K562 (cell line): Measurements from ENCODE around the gene DDC. TPM values are rescaled to one million over a fixed set of nuclear protein-coding genes. Genes with fewer than 3 reads are reported as not detected.

Source experiments
- ATAC-seq: fragments of 200-7000 bp; cut with Tn5 transposase; 3 replicates; pipeline ENCODE4 v1.9.1; 2020; ENCODE audit warnings: moderate library complexity
- BruUV-seq: library from RNA; stranded (reverse); fragments of 400-500 nt; replicated peaks from 2 replicates; lab custom pipeline; 2021; lab: Mats Ljungman, UMichigan
- CTCF ChIA-PET: fragments of 300-600 bp; formaldehyde crosslinking; extraction: SDS; loops from one replicate; lab custom pipeline; 2021; ENCODE audit warnings: low intra/inter-chr PET ratio; lab: Yijun Ruan, JAX
- POLR2A ChIA-PET: fragments of 300-600, 350-650 bp; sonication (Branson Sonifier 250); formaldehyde crosslinking; extraction: SDS; loops from one replicate; lab custom pipeline; 2021; ENCODE audit warnings: antibody characterized with exemption, inconsistent platforms; lab: Yijun Ruan, JAX
- DNase-seq, 4 experiments: peaks; one replicate each; pipeline versions ENCODE4 v3.0.0 to v3.0.0-alpha.2; 2011 to 2018; ENCODE audit warnings: low spot score in 3 of 4, mixed read lengths in 3 of 4; ENCODE audit errors: extremely low read depth in 1 of 4
- FAIRE-seq: peaks from 2 replicates; lab custom pipeline; 2011; peaks lifted over from hg19 to GRCh38; lab: Jason Lieb, UNC
- H2AFZ ChIP-seq: 2 replicates; pipeline ENCODE4 v1.6.0; 2011; ENCODE audit warnings: low read depth, low read length, control low read depth, inconsistent platforms
- H3K27ac ChIP-seq: fragments of 200-600 bp; 3 replicates; pipeline ENCODE4 v1.8.0; 2011; ENCODE audit warnings: low read depth, mild to moderate bottlenecking, control low read depth, inconsistent platforms, low read length, moderate library complexity, mixed read lengths; ENCODE audit errors: extremely low read depth
- H3K27me3 ChIP-seq, 2 experiments: fragments of 300-600 bp in 1 of 2; 2 replicates in 1 of 2; 3 replicates in 1 of 2; pipeline versions ENCODE4 v1.6.0 to v1.8.0; 2011; ENCODE audit warnings: inconsistent platforms in 2 of 2, low read length in 2 of 2, mild to moderate bottlenecking in 1 of 2, mixed read lengths in 1 of 2, moderate library complexity in 1 of 2; ENCODE audit not compliant: control insufficient read depth in 2 of 2, insufficient read depth in 2 of 2
- H3K36me3 ChIP-seq: fragments of 300-600 bp; 3 replicates; pipeline ENCODE4 v1.8.0; 2011; ENCODE audit warnings: mild to moderate bottlenecking, low read length, inconsistent platforms; ENCODE audit not compliant: control insufficient read depth, insufficient read depth
- H3K4me1 ChIP-seq, 2 experiments: fragments of 200-600 bp in 1 of 2; replicated peaks in 1 of 2; 2 replicates in 1 of 2; 3 replicates in 1 of 2; pipeline versions ENCODE4 v1.5.1 to v1.8.0; 2011; ENCODE audit warnings: inconsistent platforms in 2 of 2, low read length in 2 of 2, mild to moderate bottlenecking in 1 of 2, mixed read lengths in 1 of 2, moderate library complexity in 1 of 2; ENCODE audit not compliant: control insufficient read depth in 2 of 2, insufficient read depth in 2 of 2
- H3K4me2 ChIP-seq: 2 replicates; pipeline ENCODE4 v1.6.1; 2011; ENCODE audit warnings: low read length, control low read depth, inconsistent platforms, mixed read lengths; ENCODE audit not compliant: insufficient read depth
- H3K4me3 ChIP-seq: fragments of 200-600 bp; sonication (generic), shearing (Covaris generic); 2 replicates; pipeline ENCODE4 v1.5.1; 2016; ENCODE audit warnings: control low read depth, inconsistent platforms
- H3K79me2 ChIP-seq: fragments of 200-600 bp; 3 replicates; pipeline ENCODE4 v1.8.0; 2011; ENCODE audit warnings: low read length, inconsistent platforms; ENCODE audit not compliant: control insufficient read depth, insufficient read depth
- H3K9ac ChIP-seq, 2 experiments: 2 replicates each; pipeline versions ENCODE4 v1.6.0 to v1.6.1; 2011; ENCODE audit warnings: low read depth in 2 of 2, low read length in 2 of 2, control low read depth in 1 of 2, inconsistent platforms in 1 of 2, mild to moderate bottlenecking in 1 of 2, mixed read lengths in 1 of 2; ENCODE audit not compliant: insufficient read depth in 1 of 2
- H3K9me1 ChIP-seq: one replicate; pipeline ENCODE4 v1.6.0; 2011; ENCODE audit warnings: inconsistent platforms, mild to moderate bottlenecking, low read length, moderate library complexity; ENCODE audit not compliant: control insufficient read depth, insufficient read depth
- H3K9me3 ChIP-seq: replicated peaks from 2 replicates; pipeline ENCODE4 v1.5.1; 2011; ENCODE audit warnings: low read depth, low read length, inconsistent platforms; ENCODE audit not compliant: control insufficient read depth, insufficient read depth
- H4K20me1 ChIP-seq: replicated peaks from 2 replicates; pipeline ENCODE4 v1.6.1; 2011; ENCODE audit warnings: low read length, inconsistent platforms, mixed read lengths; ENCODE audit not compliant: control insufficient read depth, insufficient read depth
- ATF1 ChIP-seq, 2 experiments: fragments of 450-650 bp in 1 of 2; IDR thresholded peaks; 2 replicates each; pipeline ENCODE4 v1.6.1; 2016; ENCODE audit warnings: missing compliant biosample characterization in 1 of 2, missing genetic modification characterization in 1 of 2
- DMBX1 ChIP-seq: fragments of 250-450 bp; sonication (Bioruptor Pico); IDR thresholded peaks from 2 replicates; pipeline ENCODE4 v1.8.0; 2022; ENCODE audit warnings: inconsistent platforms, mild to moderate bottlenecking, moderate library complexity, borderline replicate concordance
- EZH2 ChIP-seq: IDR thresholded peaks from 2 replicates; pipeline ENCODE4 v1.6.1; 2012; ENCODE audit warnings: low read depth, mild to moderate bottlenecking, inconsistent platforms, low read length, borderline replicate concordance
- HLTF ChIP-seq: fragments of 450-650 bp; IDR thresholded peaks from 2 replicates; pipeline ENCODE4 v1.6.1; 2016
- MYNN ChIP-seq, 2 experiments: sonication (generic); formaldehyde crosslinking in 1 of 2; IDR thresholded peaks; 2 replicates each; pipeline versions ENCODE4 v1.5.0 to v1.6.1; 2016 to 2020; ENCODE audit warnings: antibody characterized with exemption in 1 of 2, missing genetic modification reagents in 1 of 2
- PHTF2 ChIP-seq: fragments of 250-450 bp; sonication (Bioruptor Pico); IDR thresholded peaks from 2 replicates; pipeline ENCODE4 v1.5.0; 2021; ENCODE audit warnings: mild to moderate bottlenecking
- THRAP3 ChIP-seq: fragments of 450-650 bp; IDR thresholded peaks from 2 replicates; pipeline ENCODE4 v1.6.1; 2016; ENCODE audit warnings: mild to moderate bottlenecking, inconsistent platforms, borderline replicate concordance
- WGBS: fragments of 100-300 bp; shearing (Covaris generic); methylation state at CpG from one replicate; pipeline ENCODE4 v1.1.6; 2016; ENCODE audit warnings: low coverage, mixed read lengths; ENCODE audit not compliant: insufficient coverage; ENCODE audit errors: missing lambda C conversion rate; 5-methylcytosine and 5-hydroxymethylcytosine counted together
- in situ Hi-C: fragments of 300-500 bp; cut with MboI; formaldehyde crosslinking; loops from 4 replicates; pipeline ENCODE4 v1.15.0; 2018; ENCODE audit warnings: inconsistent platforms, mixed read lengths
- intact Hi-C: fragments of 100-400 bp; cut with micrococcal nuclease; formaldehyde crosslinking; loops from 2 replicates; pipeline ENCODE4 v1.14.2; 2022
- polyA plus RNA-seq, 8 experiments: library from polyadenylated mRNA; depleted of rRNA in 4 of 8; stranded (reverse) in 5 of 8; unstranded in 3 of 8; fragments of >200 nt; fragmentation: Nextera tagmentation in 2 of 8; fragmentation: Illumina TruSeq in 1 of 8; extraction: Ambion mirVana in 2 of 8; extraction: Trizol in 1 of 8; gene quantifications; 2 replicates each; pipeline versions ENCODE4 v1.2.1 to v1.2.3, GENCODE V29; 2011 to 2014; ENCODE audit warnings: inconsistent platforms in 1 of 8, missing spikeins in 1 of 8
- total RNA-seq, 7 experiments: library from RNA; depleted of rRNA in 6 of 7; stranded (reverse); fragments of >200 nt in 6 of 7; fragmentation: Illumina TruSeq in 2 of 7; extraction: Trizol in 2 of 7; gene quantifications; 2 replicates each; pipeline versions ENCODE4 v1.2.1 to v1.2.3, GENCODE V29; 2011 to 2021; ENCODE audit warnings: low replicate concordance in 1 of 7
- TF ChIP-seq, protein P1 (sequence below), 2 experiments: fragments of 450-650 bp; IDR thresholded peaks; 2 replicates each; pipeline ENCODE4 v1.6.1; 2016
- TF ChIP-seq, protein P2 (sequence below): fragments of 250-450 bp; sonication (Bioruptor Pico); IDR thresholded peaks from 2 replicates; pipeline ENCODE4 v1.8.0; 2022; ENCODE audit warnings: inconsistent platforms
- TF ChIP-seq, protein P3 (sequence below), 2 experiments: fragments of 450-650 bp; IDR thresholded peaks; 2 replicates each; pipeline ENCODE4 v1.6.1; 2016; ENCODE audit warnings: mild to moderate bottlenecking in 2 of 2, borderline replicate concordance in 1 of 2, low read depth in 1 of 2, moderate library complexity in 1 of 2

The DDC gene
- total and polyA plus RNA-seq, 9 of the 15 experiments (the other 6 are each of a cell fraction or from before 2014, with no cell fraction given) = not detected

DNA sequence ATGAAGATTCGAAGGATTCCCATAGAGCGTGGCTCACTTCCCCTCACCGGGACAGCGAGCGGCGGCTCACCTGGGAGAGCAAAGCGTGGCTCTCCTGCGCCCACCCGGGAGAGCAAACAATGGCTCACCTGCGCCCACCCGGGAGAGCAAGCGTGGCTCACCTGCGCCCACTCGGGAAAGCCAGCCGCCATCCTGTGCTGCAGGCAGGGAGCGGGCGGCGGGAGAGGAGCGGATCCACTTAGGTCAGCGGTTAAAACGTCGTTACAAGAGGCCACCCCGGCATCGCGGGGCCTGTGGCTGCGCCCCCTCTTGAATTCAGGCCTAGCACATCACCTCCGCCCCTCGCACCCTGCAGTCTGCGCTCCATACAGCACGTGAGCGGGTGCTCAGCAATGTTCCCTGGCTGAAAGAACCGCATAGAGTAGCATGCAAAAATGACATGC is 114.6 kb downstream of the DDC start:
- 94% methylated on average over 25 of the region's 32 CpGs for whole genome bisulfite sequencing
- Histone ChIP-seq H3K4me1 (peaks cover 3 to 12% of the 10 kb centered on the region in 2 experiments; a peak in 4 of 5 replicates), H3K36me3 (peaks cover 22% of the 10 kb centered on the region), H3K9ac (peak overlapping the region; percentile 76 to 96; a peak in 2 of 4 replicates), H2AFZ (peak overlapping the region; percentile 95), H4K20me1 (no peaks in the 10 kb centered on the region), H3K79me2 (peaks cover 25% of the 10 kb centered on the region), H3K9me3 (no peaks in the 10 kb centered on the region), H3K4me3 (peak overlapping the region; percentile 73), H3K9me1 (no peaks in the 10 kb centered on the region), H3K4me2 (peak overlapping the region; percentile 87), H3K27me3 (peaks cover 6% of the 10 kb centered on the region in 2 experiments; a peak in 4 of 5 replicates), H3K27ac (peak overlapping the region; percentile 75; the same call in 1 of the 3 replicates)
- in situ Hi-C loops = loop anchor here (10.0 kb wide), 1 partner anchor 694 kb away; no protein-coding TSS in a partner anchor
- DNase-seq (no peak), FAIRE-seq (no peak), ATAC-seq (no peak)
- intact Hi-C loops = no loop called here
- ChIA-PET CTCF (no interaction called here), POLR2A (interaction anchor here (1.2 to 1.4 kb wide), 2 partner anchors 13 to 84 kb away, joined by 5 read pairs; no protein-coding TSS in a partner anchor)
- no TSS peak for BruUV-seq
- TF ChIP-seq, protein P1, sequence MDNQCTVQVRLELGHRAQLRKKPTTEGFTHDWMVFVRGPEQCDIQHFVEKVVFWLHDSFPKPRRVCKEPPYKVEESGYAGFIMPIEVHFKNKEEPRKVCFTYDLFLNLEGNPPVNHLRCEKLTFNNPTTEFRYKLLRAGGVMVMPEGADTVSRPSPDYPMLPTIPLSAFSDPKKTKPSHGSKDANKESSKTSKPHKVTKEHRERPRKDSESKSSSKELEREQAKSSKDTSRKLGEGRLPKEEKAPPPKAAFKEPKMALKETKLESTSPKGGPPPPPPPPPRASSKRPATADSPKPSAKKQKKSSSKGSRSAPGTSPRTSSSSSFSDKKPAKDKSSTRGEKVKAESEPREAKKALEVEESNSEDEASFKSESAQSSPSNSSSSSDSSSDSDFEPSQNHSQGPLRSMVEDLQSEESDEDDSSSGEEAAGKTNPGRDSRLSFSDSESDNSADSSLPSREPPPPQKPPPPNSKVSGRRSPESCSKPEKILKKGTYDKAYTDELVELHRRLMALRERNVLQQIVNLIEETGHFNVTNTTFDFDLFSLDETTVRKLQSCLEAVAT (IDR thresholded peaks at IDR 0.05) = peak in 1 of 2 experiments; percentile 96; a peak in 2 of 4 replicates
- peak; percentile 70; the same call in 1 of the 2 replicates for TF ChIP-seq THRAP3
- peak; percentile 1; the same call in 1 of the 2 replicates for TF ChIP-seq DMBX1
- TF ChIP-seq ATF1 (CRISPR knock-in tag; IDR thresholded peaks at IDR 0.05) = no peak
- peak; percentile 82 for TF ChIP-seq ATF1 (tag; IDR thresholded peaks at IDR 0.05)
- TF ChIP-seq, protein P2, sequence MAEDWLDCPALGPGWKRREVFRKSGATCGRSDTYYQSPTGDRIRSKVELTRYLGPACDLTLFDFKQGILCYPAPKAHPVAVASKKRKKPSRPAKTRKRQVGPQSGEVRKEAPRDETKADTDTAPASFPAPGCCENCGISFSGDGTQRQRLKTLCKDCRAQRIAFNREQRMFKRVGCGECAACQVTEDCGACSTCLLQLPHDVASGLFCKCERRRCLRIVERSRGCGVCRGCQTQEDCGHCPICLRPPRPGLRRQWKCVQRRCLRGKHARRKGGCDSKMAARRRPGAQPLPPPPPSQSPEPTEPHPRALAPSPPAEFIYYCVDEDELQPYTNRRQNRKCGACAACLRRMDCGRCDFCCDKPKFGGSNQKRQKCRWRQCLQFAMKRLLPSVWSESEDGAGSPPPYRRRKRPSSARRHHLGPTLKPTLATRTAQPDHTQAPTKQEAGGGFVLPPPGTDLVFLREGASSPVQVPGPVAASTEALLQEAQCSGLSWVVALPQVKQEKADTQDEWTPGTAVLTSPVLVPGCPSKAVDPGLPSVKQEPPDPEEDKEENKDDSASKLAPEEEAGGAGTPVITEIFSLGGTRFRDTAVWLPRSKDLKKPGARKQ (CRISPR knock-in tag) = peak; percentile 96
- TF ChIP-seq PHTF2 (CRISPR knock-in tag) = no peak
- TF ChIP-seq EZH2 = no peak
- TF ChIP-seq, protein P3, sequence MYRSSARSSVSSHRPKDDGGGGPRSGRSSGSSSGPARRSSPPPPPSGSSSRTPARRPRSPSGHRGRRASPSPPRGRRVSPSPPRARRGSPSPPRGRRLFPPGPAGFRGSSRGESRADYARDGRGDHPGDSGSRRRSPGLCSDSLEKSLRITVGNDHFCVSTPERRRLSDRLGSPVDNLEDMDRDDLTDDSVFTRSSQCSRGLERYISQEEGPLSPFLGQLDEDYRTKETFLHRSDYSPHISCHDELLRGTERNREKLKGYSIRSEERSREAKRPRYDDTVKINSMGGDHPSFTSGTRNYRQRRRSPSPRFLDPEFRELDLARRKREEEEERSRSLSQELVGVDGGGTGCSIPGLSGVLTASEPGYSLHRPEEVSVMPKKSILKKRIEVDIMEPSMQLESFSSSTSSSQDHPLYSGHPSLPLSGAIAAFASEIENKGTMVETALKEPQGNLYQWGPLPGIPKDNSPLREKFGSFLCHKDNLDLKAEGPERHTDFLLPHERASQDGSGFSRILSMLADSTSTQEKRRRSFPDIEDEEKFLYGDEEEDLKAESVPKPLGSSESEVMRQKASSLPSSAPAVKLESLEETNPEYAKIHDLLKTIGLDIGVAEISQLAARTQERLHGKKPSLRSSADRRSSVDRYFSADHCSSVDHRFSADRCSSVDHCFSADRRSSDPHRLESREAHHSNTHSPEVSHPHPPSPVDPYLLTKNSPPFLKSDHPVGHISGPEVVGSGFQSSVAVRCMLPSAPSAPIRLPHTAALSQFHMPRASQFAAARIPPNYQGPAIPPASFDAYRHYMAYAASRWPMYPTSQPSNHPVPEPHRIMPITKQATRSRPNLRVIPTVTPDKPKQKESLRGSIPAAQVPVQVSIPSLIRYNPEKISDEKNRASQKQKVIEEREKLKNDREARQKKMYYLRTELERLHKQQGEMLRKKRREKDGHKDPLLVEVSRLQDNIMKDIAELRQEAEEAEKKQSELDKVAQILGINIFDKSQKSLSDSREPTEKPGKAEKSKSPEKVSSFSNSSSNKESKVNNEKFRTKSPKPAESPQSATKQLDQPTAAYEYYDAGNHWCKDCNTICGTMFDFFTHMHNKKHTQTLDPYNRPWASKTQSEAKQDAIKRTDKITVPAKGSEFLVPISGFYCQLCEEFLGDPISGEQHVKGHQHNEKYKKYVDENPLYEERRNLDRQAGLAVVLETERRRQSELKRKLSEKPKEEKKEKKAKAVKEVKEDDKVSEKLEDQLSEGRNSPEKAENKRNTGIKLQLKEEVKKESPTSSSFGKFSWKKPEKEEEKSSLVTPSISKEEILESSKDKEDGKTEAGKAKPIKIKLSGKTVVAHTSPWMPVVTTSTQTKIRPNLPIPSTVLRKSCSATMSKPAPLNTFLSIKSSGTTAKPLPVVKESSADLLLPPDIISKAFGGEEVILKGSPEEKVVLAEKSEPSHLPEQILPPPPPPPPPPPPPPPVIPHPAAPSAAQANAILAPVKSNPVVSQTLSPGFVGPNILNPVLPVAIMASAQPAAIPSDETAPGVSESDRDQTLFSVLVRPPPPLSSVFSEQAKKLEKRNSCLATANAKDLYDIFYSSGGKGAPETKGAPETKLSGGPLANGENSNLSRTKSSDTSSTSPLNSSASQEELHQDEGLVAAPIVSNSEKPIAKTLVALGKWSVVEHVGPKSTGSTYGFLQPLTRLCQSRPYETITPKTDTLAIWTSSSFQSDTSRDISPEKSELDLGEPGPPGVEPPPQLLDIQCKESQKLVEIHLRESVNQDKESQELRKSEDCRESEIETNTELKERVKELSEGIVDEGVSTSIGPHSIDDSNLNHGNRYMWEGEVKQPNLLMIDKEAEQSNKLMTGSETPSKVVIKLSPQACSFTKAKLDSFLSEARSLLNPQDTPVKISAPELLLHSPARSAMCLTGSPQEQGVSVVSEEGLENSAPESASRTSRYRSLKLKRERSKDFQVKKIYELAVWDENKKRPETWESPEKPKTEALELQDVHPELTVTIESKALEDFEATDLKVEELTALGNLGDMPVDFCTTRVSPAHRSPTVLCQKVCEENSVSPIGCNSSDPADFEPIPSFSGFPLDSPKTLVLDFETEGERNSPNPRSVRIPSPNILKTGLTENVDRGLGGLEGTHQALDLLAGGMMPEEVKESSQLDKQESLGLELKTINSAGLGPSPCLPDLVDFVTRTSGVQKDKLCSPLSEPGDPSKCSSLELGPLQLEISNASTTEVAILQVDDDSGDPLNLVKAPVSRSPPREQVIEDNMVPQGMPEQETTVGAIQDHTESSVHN (IDR thresholded peaks at IDR 0.05; ENCODE audit: borderline replicate concordance in 1 of 2, low read depth in 1 of 2) = no peak
- TF ChIP-seq HLTF = no peak
- TF ChIP-seq MYNN (IDR thresholded peaks at IDR 0.05) = 0 out of 2 replicates have a peak, but pooled peaks have one; percentile 1
- no peak for TF ChIP-seq MYNN (CRISPR knock-in tag; IDR thresholded peaks at IDR 0.05)
